HG03378 (cell line): ENCODE measurements around the gene MPV17.
"Not testable (repeated sequence)": the region's sequence is repeated elsewhere in the genome, so short reads cannot be mapped to it uniquely, and the experiment has no call there.

Experiments used
- ATAC-seq: cut with Tn5 transposase; IDR thresholded peaks from one replicate; pipeline ENCODE4 v1.9.1; 2021; ENCODE audit warnings: mild to moderate bottlenecking, moderate library complexity; ENCODE audit not compliant: unreplicated experiment

MPV17 gene

DNA sequence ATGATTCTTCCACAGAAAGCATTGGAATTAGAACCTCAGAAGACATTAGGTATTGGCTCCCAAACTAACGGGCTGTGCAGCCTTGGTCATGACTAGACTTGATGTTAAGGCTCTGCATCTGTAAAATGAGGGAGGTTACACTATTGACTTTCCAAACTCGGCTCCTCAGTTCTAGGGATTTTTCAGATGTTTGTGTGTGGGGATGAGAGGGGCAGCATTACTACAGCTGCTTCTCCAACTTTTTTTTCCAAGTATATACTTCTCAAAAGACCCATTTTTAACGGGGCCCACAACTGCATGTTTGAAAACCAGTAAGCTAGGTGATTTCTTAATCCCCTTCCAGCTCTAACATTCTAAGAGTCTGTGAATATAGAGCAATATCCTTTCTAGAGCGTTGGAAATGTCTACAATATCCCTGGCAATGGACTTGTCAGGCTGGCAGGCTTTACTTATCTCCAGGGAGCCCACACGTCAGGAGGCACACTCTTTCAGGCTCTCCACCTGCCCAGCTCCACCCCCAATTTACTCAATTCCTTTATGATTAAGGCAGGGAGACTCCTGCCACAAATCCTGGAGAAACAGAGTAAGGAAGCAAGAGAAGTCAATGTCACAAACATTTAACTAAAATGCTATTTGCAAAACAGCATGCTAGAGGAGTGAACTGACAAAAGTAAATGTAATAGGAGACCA lies 844 bp upstream of the MPV17 start:
- no peak for ATAC-seq

DNA sequence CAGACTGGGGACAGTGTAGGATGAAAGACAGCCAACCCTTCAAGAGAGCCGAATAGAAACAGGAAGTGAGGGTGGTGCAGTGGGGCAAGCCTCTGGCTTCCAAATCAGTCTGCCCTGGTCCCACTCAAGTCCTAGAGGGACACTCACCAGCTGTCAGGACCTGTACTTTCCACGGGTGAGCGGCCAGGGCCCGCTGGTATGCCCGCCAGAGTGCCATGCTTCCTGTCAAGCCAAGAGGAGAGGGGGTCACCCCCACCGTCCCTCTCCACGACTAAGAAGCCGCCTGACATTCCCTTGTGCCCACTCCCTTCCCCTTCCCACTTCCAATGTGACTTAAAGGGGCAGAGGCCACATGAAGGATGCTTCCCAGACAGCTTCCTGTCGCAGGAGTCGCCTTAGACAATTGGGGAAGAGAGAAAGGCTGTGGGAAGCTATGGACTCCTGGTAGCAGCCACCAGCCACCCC lies 564 bp downstream of the MPV17 start:
- ATAC-seq = no peak

DNA sequence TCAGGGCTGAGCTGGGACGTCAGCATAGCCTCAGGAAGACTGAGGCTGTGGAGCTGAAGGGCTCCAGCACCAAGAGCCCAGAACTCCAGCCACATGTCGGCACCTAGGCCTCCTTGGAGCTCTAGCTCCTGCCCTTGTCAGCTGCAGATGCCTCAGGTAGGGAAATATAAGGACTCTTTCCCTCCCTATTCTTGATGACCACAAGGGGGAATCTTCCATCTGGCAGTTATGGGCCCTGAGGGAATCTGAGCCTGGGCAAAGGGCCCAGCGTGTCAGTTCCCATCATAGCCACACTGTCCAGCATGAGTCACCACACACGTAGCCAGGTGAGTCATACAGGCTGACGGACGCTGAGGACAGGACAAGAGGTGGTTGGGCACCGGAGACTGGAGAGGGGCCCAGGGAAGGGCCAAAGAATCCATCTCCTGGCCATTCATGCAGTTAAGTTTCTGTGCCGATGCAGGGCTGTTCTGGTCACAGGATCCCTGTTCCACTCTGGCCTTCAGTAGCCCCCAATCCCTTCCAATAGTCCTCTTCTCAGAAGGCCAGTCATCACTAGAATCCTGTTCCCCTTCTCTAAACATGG lies 1.8 kb downstream of the MPV17 start:
- ATAC-seq = no peak

GRCh38 chr2:27319839-27320238 lies 3.1 kb downstream of the MPV17 start:
- ATAC-seq = not testable (repeated sequence)

GRCh38 chr2:27316655-27317412 lies 6.1 kb downstream of the MPV17 start:
- ATAC-seq = no peak

GRCh38 chr2:27315122-27315521 lies 7.8 kb downstream of the MPV17 start:
- no peak for ATAC-seq

DNA sequence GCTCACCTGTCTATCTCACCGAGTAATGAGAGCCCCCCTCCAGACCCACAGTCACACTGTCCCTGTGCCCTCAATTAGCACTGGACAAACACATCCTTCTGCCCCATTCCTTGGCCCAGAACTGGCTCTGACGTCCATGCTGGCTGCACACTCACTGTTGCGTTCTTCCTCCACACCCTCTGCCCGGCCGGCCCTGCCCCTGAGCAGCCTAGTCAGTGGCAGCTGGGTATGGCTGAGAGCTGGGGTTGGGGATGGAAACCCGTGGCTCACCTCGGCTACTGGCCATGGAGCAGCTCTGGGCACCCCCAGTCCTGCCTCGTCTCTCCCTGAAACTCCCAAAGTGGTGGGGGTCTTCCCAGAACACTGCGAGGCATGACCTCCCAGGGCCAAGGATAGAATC lies 8.2 kb downstream of the MPV17 start:
- ATAC-seq = no peak

GRCh38 chr2:27313882-27314645 lies 8.8 kb downstream of the MPV17 start:
- ATAC-seq = no peak

GRCh38 chr2:27312152-27312551 lies 10.7 kb downstream of the MPV17 start:
- no peak for ATAC-seq

DNA sequence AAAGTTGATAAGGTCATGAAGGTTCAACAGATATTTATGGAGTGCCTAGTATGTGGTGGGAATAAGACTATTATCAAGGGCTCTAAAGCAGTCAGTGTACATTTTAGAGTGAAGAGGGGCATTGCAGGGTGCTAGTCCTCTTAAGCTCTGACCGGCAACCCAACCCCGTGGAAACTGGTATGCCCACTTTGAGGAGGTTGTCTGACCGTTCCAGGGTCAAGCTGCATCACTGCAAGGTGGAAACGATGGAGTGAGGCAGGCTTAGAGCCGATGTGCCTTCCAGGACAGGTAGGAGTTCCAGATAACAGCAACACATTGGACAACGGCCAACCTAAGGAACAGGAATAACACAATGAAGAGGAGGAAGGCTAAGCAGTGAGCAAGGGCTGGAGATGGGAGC lies 13.2 kb downstream of the MPV17 start:
- no peak for ATAC-seq

DNA sequence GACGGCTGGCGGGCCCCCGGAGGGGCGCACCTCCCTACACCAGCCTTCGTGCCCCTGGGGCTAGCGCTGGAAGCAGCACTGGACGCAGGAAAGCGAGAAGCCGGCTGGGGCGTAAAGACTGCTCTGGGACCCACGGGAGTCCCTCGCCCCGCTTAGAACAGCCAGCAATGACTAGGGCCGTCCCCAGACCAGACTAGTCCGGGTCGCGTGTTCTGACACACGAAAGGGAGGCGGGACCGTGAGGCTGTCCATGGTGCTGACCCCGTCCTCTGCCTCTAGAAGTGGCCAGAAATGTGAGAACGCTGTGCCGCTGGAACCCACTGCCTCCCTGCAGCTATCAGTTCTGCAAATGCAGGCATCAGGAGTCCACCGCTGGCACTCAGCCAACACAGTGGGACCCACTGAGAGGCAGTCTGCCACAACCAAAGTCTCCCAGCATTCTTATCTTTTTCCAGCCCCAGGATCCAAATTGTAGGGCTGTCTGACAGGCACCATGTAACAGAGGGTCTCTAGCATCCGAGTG lies 14.5 kb downstream of the MPV17 start, which contains the start of gene UCN:
UCN (minus strand) TSS at position 87 of the 523 bp plus-strand sequence. CDS start 550 bp downstream, outside the sequence.
- no peak for ATAC-seq

DNA sequence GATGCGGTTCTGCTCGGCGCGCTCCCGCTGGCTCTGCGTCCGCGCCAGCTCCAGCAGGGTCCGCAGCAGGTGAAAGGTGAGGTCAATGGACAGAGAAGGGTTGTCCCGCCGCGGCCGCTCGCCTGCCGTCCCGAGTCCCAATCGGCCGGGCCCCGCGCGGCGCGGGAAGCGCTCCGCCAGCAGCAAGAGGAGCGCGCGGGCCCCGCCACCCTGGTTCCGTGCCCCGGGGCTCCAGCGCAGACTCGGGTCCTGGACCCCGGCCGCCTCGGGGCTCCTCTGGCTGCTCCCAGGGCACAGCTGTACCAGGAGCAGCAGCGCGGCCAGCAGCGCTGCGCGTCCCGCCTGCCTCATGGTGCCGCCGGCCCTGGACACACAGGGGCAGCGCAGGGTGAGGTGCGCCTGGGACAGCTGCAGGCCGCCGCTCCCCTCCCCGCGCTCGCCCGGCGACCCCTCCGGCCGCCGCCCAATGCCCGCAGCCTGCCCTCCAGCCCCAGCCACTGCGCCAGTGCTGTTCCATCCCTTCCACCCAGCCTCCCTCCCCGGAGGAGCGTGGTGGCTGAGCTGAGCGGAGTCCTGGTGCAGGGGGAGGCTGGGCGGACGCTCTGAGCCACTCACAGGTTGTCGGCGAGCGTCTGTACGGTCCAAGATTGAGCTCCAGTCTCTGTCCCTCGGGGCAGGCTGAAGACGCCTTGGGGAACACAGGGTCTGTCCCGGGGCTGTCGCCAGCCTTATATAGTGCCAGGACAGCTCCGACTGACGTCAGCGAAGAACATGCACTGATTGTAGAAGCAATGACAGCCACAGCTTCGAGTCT lies 15.1 kb downstream of the MPV17 start:
- ATAC-seq = no peak

- no peak for ATAC-seq
Observed at GRCh38 chr2:27307287-27307544, 15.7 kb downstream of the MPV17 start.

DNA sequence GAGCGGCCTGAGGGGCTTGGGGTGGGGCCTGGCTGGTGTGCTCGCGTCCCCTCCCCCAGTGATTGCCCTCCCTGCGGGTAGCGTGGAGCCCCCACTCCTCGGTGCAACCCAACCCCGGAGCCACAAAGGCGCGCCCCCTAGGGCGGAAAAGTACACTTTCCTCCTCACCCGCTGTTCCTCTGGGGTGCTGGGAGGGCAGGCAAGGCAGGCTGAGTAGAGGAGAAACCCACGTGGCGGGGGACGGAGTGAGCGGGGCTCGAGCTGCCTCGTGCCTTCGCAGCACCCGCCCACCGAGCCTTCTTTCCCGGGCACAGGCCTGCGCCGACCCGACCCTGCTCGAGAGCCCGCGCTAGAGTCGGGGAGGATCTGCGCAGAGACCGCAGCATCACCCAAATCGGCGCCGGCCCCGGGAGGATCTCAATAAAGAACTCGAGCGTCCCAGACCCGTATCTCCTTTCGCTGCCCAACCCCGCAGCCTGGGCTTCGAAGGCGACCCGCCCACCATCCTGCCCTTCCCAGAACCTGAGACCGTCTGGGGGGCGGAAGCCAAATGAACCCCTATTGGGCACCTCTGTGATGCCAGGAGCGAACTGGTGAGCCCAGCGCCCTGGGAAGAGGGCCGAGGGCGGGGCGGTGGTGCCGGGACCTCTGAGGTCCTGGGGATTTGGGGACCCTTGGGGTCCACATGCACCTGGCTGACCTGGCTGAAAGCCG lies 16.2 kb downstream of the MPV17 start:
- no peak for ATAC-seq

- no peak for ATAC-seq
Observed at GRCh38 chr2:27306136-27306535, 16.8 kb downstream of the MPV17 start.

GRCh38 chr2:27305516-27305915 lies 17.4 kb downstream of the MPV17 start:
- no peak for ATAC-seq

GRCh38 chr2:27304488-27305240 lies 18.2 kb downstream of the MPV17 start:
- ATAC-seq = no peak

- no peak for ATAC-seq
Observed at GRCh38 chr2:27303093-27304025, 19.5 kb downstream of the MPV17 start.
